ENCODE results near the gene ABCC12. TPM values are rescaled to one million over a fixed set of nuclear protein-coding genes. Genes with fewer than 3 reads are reported as not detected.
A peak's percentile ranks its signal among the peaks of the same experiment; 100 is the strongest.

ABCC12 gene
- total RNA-seq, 1 donor from 2014 or later, result 0.69 TPM

- no peak for DNase-seq (ENCODE audit: low spot score)
These were observed 23.1 kb downstream of the ABCC12 start for GRCh38 chr16:48132696-48133095.

DNA sequence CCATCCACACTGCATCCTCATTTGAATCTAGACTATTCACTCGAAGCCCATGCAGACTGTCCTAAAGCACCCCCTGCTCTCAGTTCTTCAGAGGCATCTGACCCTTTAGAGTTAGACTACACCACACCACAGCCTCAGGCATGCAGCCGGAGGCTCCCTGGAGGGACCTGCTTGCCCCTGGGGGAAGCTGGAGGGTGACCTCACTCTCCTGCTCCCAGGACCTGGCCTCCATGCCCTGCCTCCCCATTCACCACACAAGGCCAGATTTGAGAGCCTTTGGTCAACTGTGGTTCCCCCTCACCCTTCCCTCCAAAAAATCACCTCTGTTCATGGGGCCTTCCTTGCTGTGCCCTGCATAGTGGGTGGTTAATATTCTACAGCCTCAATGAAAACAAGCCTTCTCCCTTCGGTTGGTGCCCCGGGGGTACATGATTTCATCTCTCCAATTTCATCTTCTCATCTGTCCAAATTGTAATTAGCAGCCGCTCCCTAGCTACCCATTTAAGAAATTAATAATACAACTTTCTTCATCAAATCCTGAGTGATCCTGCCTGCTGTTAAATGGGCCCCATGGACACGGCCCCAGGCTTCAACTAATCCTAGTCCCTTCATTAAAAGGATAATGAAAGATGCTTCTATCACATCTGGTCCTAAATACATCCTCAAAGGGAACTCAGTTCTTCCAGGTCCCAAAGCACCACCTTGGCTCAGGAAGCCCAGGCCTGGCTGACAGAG is 24.4 kb downstream of the ABCC12 start:
- no peak for DNase-seq (ENCODE audit: low spot score)

DNA sequence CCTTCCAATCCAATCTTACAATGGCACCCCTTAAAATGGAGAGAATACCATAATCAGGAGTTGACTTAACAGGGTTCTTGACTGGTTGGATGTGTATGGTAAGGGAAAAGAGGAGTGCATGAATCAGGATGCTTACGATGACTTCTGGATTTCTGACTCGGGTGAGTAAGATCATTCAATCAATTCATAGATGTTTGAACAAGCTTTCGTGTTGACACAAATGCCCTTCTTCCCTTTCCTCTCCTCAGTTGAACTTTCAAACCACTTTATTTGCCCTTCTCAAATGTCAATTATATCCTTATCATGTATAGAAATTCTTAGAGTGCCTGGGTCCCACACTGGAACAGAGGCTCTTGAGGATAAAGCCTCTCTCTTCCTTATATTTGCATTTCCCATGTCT is 25.9 kb downstream of the ABCC12 start:
- no peak for DNase-seq (ENCODE audit: low spot score)

DNA sequence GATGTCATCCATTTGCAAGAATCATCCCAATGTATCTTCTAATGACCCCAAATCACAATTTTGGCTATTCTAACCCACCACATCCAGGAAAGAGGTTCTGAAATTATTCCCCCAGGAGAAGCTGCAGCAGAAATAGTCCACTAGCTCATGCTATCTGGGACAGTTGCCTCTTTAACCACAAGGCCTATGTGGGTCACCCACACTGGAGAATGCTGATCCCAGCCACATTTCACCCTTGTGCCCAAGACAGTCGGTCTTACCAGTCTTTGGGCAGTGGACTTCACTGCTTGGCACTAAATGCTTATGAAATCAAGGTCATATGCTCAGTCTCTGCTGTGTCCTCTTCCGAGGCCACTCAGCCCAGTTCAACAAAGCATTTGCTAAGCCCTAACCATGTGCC is 27.0 kb downstream of the ABCC12 start:
- DNase-seq (ENCODE audit: low spot score), result no peak

DNA sequence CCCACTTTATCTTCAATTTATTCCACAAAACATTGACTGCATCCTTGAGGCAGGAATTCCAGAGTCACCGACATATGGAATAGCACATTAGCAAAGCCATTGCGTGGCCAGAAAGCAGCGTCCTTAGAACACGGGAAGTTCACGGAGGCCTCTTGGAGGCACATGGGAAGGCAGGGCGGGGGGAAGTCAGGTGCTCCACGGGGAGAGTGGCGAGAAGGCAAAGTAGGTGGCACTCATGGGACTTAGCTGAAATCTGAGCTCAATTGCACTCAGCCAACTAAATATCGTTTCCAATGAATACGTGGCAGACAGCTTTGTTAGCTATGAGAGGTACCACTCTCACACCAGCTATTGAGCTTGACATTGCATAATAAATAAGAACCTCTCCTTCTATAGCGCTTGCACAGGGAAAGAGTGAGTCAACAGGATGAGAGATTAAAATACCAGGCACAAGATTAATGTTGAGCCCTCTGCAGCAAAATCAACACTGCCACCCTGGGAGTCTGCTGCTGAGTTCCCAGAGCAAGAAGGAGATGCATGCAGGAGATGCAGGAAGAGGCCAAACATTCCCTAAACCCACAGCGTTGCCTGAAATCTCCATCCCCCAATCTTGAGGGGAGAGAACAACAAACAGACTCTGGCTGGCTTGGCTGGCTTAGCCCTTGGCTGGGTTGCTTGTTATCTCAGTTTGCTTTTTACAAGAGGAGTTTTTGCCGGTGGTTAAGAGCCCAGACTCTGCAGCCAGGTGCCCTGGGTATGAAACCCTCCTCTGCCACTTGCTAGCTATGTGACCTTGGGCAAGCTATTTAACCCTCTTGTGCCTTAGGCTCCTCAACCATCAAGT is 28.8 kb downstream of the ABCC12 start:
- DNase-seq (ENCODE audit: low spot score), result peak; percentile 15

GRCh38 chr16:48125888-48126287 is 29.9 kb downstream of the ABCC12 start:
- no peak for DNase-seq (ENCODE audit: low spot score)

DNA sequence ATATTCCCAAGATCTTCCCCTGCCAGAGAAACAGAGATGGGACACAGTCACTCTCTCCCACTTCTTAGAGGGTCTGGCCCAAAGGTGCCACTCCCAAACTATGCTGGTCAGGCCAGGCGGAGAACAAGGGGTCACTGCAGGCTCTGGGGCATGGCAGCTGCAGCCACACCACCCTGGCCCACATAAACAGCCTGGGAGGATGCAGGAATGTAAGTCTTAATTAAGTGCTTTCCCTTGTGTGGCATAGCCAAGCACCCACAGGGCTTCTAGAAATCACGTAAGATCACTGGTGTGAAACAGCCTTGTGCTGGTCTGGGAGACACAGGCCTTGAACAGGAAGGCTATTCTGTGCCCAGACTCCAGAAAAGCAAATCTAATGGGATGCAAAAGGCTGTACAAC is 31.5 kb downstream of the ABCC12 start:
- DNase-seq (ENCODE audit: low spot score), result no peak

DNA sequence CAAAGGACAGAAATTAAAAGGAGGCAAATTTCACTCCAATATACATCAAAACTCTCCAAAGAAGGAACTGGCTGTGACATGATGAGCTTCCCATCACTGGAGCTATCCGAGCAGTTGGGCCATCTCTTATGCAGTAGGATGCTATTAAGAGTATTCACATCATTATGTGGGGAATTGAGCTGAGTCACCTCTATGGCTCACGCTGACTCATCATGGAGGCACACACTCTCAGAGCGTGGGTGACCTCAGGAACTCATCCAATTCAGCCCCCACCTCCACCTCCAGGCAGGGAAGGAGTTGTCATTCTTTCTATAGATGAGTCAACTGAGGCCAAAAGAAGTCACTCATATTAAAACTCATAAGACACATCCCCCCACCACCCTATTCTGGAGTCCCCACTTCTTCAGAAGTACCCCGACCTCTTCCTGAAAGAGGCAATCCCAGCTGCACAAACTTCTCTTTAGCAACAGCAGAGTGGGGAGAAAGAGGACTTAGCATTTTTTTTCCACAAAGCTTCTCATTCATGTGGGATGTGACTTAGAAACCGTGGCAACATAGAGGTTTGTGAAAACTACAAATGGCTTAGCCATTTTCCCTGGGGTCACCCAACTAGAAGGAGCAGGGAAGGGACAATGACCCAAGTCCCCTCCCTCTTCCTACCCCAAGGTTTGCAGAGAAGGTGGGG is 32.5 kb downstream of the ABCC12 start:
- no peak for DNase-seq (ENCODE audit: low spot score)

DNA sequence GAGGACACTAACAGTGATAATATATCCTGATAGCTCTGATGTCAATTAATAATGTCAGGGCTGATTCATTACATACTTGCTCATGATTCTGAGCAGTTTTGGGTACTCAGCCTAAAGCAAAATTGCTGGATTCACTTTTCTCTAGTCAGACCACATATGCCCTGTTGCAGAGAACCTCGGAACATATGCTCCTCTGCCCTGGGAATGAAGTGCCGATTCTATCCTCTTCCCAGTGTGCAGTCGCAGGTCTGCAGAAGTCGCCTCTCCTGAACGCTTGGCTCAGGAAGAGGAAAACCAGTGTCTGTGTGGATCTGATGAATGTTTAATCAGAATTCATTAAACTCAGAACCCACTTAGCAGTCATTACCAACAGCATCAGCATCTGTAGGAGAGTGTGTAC is 34.5 kb downstream of the ABCC12 start:
- DNase-seq (ENCODE audit: low spot score), result no peak

DNA sequence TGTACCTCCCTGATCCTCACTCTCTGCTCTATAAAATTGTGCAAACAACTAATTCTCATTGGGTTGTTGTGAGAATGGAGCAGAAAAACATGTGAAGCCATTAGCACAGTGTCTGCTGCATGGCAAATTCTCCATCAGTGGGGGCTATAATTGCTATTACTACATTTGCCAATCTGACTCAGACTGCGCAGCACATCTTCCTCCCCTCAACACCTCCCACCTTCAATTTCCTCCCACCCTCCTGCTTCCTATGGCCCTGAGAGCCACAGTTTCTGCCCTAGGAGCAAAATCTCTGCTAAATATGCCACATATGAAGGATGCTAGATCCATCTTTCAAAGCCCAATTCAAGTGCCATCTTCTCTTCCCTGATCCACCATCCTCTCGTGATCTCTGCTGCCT is 37.0 kb downstream of the ABCC12 start:
- DNase-seq (ENCODE audit: low spot score), result no peak

- DNase-seq (ENCODE audit: low spot score), result no peak
These were observed 38.3 kb downstream of the ABCC12 start for GRCh38 chr16:48117217-48118105.

GRCh38 chr16:48115299-48115698 is 40.5 kb downstream of the ABCC12 start:
- DNase-seq (ENCODE audit: low spot score), result no peak

GRCh38 chr16:48114410-48114809 is 41.4 kb downstream of the ABCC12 start:
- no peak for DNase-seq (ENCODE audit: low spot score)

- no peak for DNase-seq (ENCODE audit: low spot score)
These were observed 42.3 kb downstream of the ABCC12 start for GRCh38 chr16:48113471-48113870.

DNA sequence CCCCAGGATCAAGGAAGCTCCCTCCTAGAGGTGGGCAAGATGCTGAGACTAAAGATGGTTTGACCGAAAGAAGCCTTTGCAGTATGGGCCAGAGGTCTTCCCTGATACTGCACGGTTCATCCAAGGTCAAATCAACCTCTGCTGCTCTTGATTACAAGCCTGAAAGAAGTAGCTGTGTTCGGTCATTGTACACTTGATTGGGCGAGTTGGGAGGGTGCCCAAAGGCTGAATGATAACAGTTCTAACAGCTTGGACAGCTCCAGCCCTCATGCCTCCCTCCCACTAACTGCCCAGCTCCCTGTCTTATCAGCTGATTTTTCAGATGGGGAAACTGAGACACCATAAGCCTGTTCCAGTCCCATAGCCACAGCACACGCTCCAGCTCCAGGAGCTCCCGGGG is 42.8 kb downstream of the ABCC12 start:
- DNase-seq (ENCODE audit: low spot score), result no peak

DNA sequence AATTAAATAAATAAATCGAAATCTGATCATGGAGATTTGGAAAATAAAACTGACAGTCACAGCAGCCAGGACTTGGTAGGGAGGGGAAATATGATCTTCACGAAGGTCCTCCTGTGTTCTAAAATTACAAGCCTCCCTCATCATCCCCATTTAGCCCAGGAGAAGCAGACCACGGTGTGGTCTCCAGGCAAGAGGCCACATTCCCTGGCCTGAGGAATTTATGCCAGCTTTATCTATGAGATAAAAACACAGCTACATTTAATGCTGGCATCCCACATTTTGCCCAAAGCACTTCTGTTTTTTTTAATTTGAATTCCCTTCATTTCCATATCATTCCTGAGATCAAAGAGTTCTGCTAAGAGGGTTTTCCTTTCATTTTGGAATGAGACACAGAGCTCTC is 43.2 kb downstream of the ABCC12 start:
- DNase-seq (ENCODE audit: low spot score), result no peak

DNA sequence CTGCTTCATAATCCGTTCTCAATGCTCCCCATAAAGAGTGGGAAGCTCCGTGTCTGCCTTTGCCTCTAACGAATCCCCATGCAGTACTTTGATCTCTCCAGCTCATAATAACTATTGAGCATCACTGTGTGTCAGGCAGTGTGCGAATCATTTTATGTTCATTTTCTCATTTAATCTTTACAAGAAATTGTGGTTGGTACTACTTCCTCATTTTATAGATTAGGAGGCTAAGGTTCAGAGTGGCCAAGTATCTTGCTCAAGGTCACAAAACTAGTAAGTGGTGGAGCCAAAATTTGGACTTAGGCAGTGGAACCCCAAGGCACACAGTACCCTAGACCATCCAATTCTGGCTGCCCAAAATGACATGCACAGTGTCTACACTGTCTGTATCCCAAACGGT is 44.8 kb downstream of the ABCC12 start:
- DNase-seq (ENCODE audit: low spot score), result no peak

DNA sequence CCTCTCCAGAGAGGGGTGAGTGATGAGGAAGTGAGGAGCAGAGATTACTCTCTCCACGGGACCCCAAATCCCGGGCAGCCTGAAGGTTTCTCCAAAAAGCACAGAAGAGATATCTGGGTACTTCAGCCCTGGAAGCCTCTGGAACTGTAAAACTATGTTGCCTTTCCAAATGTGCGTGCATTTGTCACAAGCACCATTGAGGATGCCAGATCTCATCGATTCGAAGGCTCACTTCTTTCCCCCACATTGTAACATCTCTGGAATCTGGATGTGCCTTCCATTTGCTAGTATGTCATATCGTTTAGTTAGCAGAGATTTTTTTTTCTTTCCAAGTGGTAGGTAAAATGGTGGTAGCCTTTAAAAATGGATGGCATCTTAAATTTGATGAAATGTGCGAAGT is 45.8 kb downstream of the ABCC12 start:
- no peak for DNase-seq (ENCODE audit: low spot score)

DNA sequence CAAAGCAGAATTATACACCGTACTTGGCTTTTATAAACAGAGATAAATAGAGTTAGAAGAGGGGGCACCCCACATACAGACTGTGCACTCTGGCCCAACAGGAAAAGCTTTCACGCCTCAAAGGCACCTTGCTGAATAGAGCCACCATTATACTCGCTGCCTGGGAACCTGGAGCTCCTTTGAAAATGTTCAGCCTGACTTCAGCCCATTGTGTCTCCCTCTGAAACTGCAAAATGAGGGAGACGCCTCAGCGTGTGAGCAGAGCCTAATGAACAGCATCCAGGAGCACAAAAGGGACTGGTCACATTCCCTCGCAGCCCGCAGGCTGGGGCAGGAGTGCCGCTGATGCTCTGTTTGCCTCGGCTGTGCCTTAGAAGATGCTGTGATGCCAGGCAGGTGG is 46.3 kb downstream of the ABCC12 start:
- no peak for DNase-seq (ENCODE audit: low spot score)

DNA sequence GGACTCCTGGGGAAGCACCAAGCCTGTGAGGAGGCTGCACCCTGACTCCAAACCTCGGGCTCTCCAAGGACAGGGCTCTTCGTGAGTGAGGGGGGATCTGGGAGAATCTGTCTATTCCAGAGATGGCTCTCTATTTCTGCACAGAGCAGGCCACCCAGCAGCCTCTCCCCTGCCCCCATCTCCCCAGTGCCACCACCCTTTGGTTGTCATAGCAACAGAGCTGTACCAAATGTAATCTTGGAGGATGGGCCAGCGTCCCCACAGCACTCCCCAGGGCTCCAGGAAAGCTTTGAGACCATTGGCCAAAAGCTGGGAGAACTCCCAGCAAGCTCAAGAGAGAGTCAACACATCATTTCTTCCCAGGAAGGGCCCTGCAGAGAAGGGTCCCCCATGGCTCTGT is 49.3 kb downstream of the ABCC12 start:
- DNase-seq (ENCODE audit: low spot score), result no peak

Measured in mucosa of gallbladder (tissue), 1 donor.